H9 (cell line): ENCODE data around the gene NTRK3. TPM values are rescaled to one million over a fixed set of nuclear protein-coding genes. Genes with fewer than 3 reads are reported as not detected.

Experiments used
- DNase-seq: peaks from one replicate; pipeline ENCODE4 v3.0.0-alpha.2; 2017
- H2AFZ ChIP-seq: one replicate; pipeline ENCODE4 v1.6.1; 2013; ENCODE audit warnings: mild to moderate bottlenecking, low read length, control low read depth, moderate library complexity
- H2AK5ac ChIP-seq: 2 replicates; pipeline ENCODE4 v1.6.1; 2013; ENCODE audit warnings: low read length, control low read depth, mixed read lengths; ENCODE audit not compliant: insufficient read length
- H2BK120ac ChIP-seq: one replicate; pipeline ENCODE4 v1.6.1; 2013; ENCODE audit warnings: low read depth, mild to moderate bottlenecking, low read length, control low read depth, inconsistent platforms; ENCODE audit not compliant: poor library complexity, severe bottlenecking
- H2BK12ac ChIP-seq: 2 replicates; pipeline ENCODE4 v1.6.1; 2013; ENCODE audit warnings: low read length, control low read depth, mixed read lengths, low read depth; ENCODE audit not compliant: insufficient read length
- H2BK15ac ChIP-seq: 2 replicates; pipeline ENCODE4 v1.6.1; 2013; ENCODE audit warnings: low read depth, low read length, control low read depth
- H2BK20ac ChIP-seq: one replicate; pipeline ENCODE4 v1.6.1; 2013; ENCODE audit warnings: low read depth, mild to moderate bottlenecking, low read length, control low read depth, inconsistent platforms; ENCODE audit not compliant: poor library complexity, severe bottlenecking
- H2BK5ac ChIP-seq: 2 replicates; pipeline ENCODE4 v1.6.1; 2013; ENCODE audit warnings: low read length, control low read depth, mixed read lengths; ENCODE audit not compliant: insufficient read length
- H3K14ac ChIP-seq: 2 replicates; pipeline ENCODE4 v1.6.1; 2013; ENCODE audit warnings: low read length, control low read depth; ENCODE audit not compliant: insufficient read depth
- H3K18ac ChIP-seq: 2 replicates; pipeline ENCODE4 v1.6.1; 2013; ENCODE audit warnings: low read depth, mild to moderate bottlenecking, mixed read lengths, low read length, control low read depth; ENCODE audit not compliant: insufficient read length
- H3K23ac ChIP-seq: 2 replicates; pipeline ENCODE4 v1.6.1; 2013; ENCODE audit warnings: low read length, control low read depth, mixed read lengths, low read depth; ENCODE audit not compliant: insufficient read length
- H3K23me2 ChIP-seq: 2 replicates; pipeline ENCODE4 v1.6.1; 2013; ENCODE audit warnings: low read depth, mild to moderate bottlenecking, mixed read lengths, low read length, control low read depth; ENCODE audit not compliant: insufficient read length, poor library complexity, severe bottlenecking
- H3K27ac ChIP-seq: 2 replicates; pipeline ENCODE4 v1.5.1; 2013; ENCODE audit warnings: low read length, control low read depth, mixed read lengths, low read depth; ENCODE audit not compliant: insufficient read length
- H3K27me3 ChIP-seq: 2 replicates; pipeline ENCODE4 v1.6.1; 2013; ENCODE audit warnings: low read length, control low read depth, inconsistent platforms; ENCODE audit not compliant: insufficient read depth
- H3K4ac ChIP-seq: 2 replicates; pipeline ENCODE4 v1.6.1; 2013; ENCODE audit warnings: low read depth, mild to moderate bottlenecking, control low read depth, inconsistent platforms, low read length, moderate library complexity
- H3K4me1 ChIP-seq: 2 replicates; pipeline ENCODE4 v1.6.1; 2013; ENCODE audit warnings: low read length, control low read depth, inconsistent platforms; ENCODE audit not compliant: insufficient read depth
- H3K4me2 ChIP-seq: 2 replicates; pipeline ENCODE4 v1.6.1; 2013; ENCODE audit warnings: low read length, control low read depth, mixed read lengths; ENCODE audit not compliant: insufficient read length, insufficient read depth
- H3K56ac ChIP-seq: 2 replicates; pipeline ENCODE4 v1.6.1; 2013; ENCODE audit warnings: low read depth, mild to moderate bottlenecking, mixed read lengths, low read length, control low read depth; ENCODE audit not compliant: insufficient read length
- H3K79me1 ChIP-seq: 2 replicates; pipeline ENCODE4 v1.6.1; 2013; ENCODE audit warnings: low read depth, mild to moderate bottlenecking, moderate library complexity, low read length, control low read depth, inconsistent platforms; ENCODE audit not compliant: insufficient read depth, poor library complexity, severe bottlenecking
- H3K79me2 ChIP-seq: 2 replicates; pipeline ENCODE4 v1.6.1; 2013; ENCODE audit warnings: low read length, control low read depth, inconsistent platforms; ENCODE audit not compliant: insufficient read depth
- H3K9ac ChIP-seq: 2 replicates; pipeline ENCODE4 v1.6.1; 2013; ENCODE audit warnings: low read length, control low read depth, mixed read lengths; ENCODE audit not compliant: insufficient read length; ENCODE audit errors: extremely low read depth
- H3K9me3 ChIP-seq: one replicate; pipeline ENCODE4 v1.6.1; 2013; ENCODE audit warnings: low read depth, low read length, inconsistent platforms; ENCODE audit not compliant: control insufficient read depth
- H3T11ph ChIP-seq: one replicate; pipeline ENCODE4 v1.6.1; 2013; ENCODE audit warnings: mild to moderate bottlenecking, low read length, control low read depth, inconsistent platforms
- H4K20me1 ChIP-seq: one replicate; pipeline ENCODE4 v1.6.1; 2013; ENCODE audit not compliant: control insufficient read depth, insufficient read length, insufficient read depth
- H4K5ac ChIP-seq: 2 replicates; pipeline ENCODE4 v1.6.1; 2013; ENCODE audit warnings: low read depth, mild to moderate bottlenecking, mixed read lengths, low read length, control low read depth; ENCODE audit not compliant: insufficient read length
- H4K8ac ChIP-seq: replicated peaks from 2 replicates; pipeline ENCODE4 v1.6.1; 2013; ENCODE audit warnings: low read length, control low read depth, mixed read lengths, low read depth; ENCODE audit not compliant: insufficient read length
- H4K91ac ChIP-seq: 2 replicates; pipeline ENCODE4 v1.6.1; 2013; ENCODE audit warnings: low read depth, mild to moderate bottlenecking, moderate library complexity, mixed read lengths, low read length, control low read depth; ENCODE audit not compliant: insufficient read length
- H3K27ac Mint-ChIP-seq, 3 experiments: 2 replicates in 2 of 3; 3 replicates in 1 of 3; pipeline ENCODE4 v1.8.0; 2020 to 2021; ENCODE audit warnings: mixed read lengths in 3 of 3, mild to moderate bottlenecking in 1 of 3, moderate library complexity in 1 of 3
- H3K27me3 Mint-ChIP-seq: 2 replicates; pipeline ENCODE4 v1.8.0; 2021; ENCODE audit warnings: low read depth, mild to moderate bottlenecking, moderate library complexity, mixed read lengths
- H3K36me3 Mint-ChIP-seq, 3 experiments: 2 replicates in 2 of 3; 3 replicates in 1 of 3; pipeline ENCODE4 v1.8.0; 2020 to 2021; ENCODE audit warnings: low read depth in 3 of 3, mixed read lengths in 3 of 3; ENCODE audit not compliant: insufficient read depth in 1 of 3
- H3K4me1 Mint-ChIP-seq, 2 experiments: 2 replicates each; pipeline ENCODE4 v1.8.0; 2020; ENCODE audit warnings: mixed read lengths in 2 of 2
- H3K4me3 Mint-ChIP-seq, 2 experiments: 2 replicates in 1 of 2; 3 replicates in 1 of 2; pipeline ENCODE4 v1.8.0; 2020 to 2021; ENCODE audit warnings: mild to moderate bottlenecking in 2 of 2, mixed read lengths in 2 of 2, moderate library complexity in 1 of 2
- H3K9me3 Mint-ChIP-seq, 2 experiments: 2 replicates in 1 of 2; 3 replicates in 1 of 2; pipeline ENCODE4 v1.8.0; 2020; ENCODE audit warnings: mild to moderate bottlenecking in 2 of 2, mixed read lengths in 2 of 2, moderate library complexity in 1 of 2
- CTCF ChIP-seq: fragments of 200-600 bp; sonication (generic); conservative IDR thresholded peaks from 3 replicates; pipeline ENCODE4 v1.8.0; 2021; ENCODE audit warnings: antibody characterized with exemption, mild to moderate bottlenecking
- WGBS: extraction: QIAGEN DNeasy Blood & Tissue Kit; methylation state at CpG from one replicate; pipeline ENCODE4 v1.1.7; 2013; ENCODE audit warnings: missing lambda C conversion rate, low lambda C conversion rate, mixed read lengths; ENCODE audit not compliant: insufficient read length; ENCODE audit errors: extremely low coverage; 5-methylcytosine and 5-hydroxymethylcytosine counted together
- total RNA-seq: library from RNA; stranded (reverse); gene quantifications from 2 replicates; pipeline ENCODE4 v1.2.1, GENCODE V29; 2021

The NTRK3 gene
- total RNA-seq, 1 experiment from 2014 or later = 2.5 TPM

- Histone ChIP-seq H2BK120ac (no peak overlapping the region), H3K23ac (no peak overlapping the region), H4K91ac (no peak overlapping the region), H3K18ac (no peak overlapping the region), H4K20me1 (no peaks in the 10 kb centered on the region), H3K4me1 (no peaks in the 10 kb centered on the region), H2BK15ac (no peak overlapping the region), H3K79me2 (no peaks in the 10 kb centered on the region), H2BK20ac (no peak overlapping the region), H3K27ac (no peak overlapping the region), H2AK5ac (no peak overlapping the region), H3T11ph (no peak overlapping the region), H3K4me2 (no peak overlapping the region), H3K27me3 (no peaks in the 10 kb centered on the region), H2AFZ (no peak overlapping the region), H3K4ac (no peak overlapping the region), H3K79me1 (no peaks in the 10 kb centered on the region), H3K23me2 (no peaks in the 10 kb centered on the region), H4K5ac (no peak overlapping the region), H3K9me3 (no peaks in the 10 kb centered on the region), H2BK5ac (no peak overlapping the region), H2BK12ac (no peak overlapping the region), H3K9ac (no peak overlapping the region), H4K8ac (no peak overlapping the region), H3K14ac (no peak overlapping the region), H3K56ac (no peak overlapping the region)
- no peaks in the 10 kb centered on the region for H3K36me3 Mint-ChIP-seq
- H3K9me3 Mint-ChIP-seq = no peaks in the 10 kb centered on the region
- WGBS = no CpG with 5 or more reads among the region's 5 CpGs
- H3K4me1 Mint-ChIP-seq = no peaks in the 10 kb centered on the region
- H3K4me3 Mint-ChIP-seq = no peak overlapping the region
- DNase-seq = no peak
- TF ChIP-seq CTCF = no peak
- no peak overlapping the region for H3K27ac Mint-ChIP-seq
- H3K27me3 Mint-ChIP-seq = peaks cover 8% of the 10 kb centered on the region
Measured at GRCh38 chr15:87916208-87916607, 340.3 kb downstream of the NTRK3 start.
